Ammon's horn (tissue), 1 donor: Measurements from ENCODE around the gene NFYB.
"Not testable (repeated sequence)": the region's sequence is repeated elsewhere in the genome, so short reads cannot be mapped to it uniquely, and the experiment has no call there.

Experiments
- DNase-seq: peaks from one replicate; pipeline ENCODE4 v3.0.0-alpha.2; 2016; ENCODE audit warnings: low spot score

Gene NFYB

DNA sequence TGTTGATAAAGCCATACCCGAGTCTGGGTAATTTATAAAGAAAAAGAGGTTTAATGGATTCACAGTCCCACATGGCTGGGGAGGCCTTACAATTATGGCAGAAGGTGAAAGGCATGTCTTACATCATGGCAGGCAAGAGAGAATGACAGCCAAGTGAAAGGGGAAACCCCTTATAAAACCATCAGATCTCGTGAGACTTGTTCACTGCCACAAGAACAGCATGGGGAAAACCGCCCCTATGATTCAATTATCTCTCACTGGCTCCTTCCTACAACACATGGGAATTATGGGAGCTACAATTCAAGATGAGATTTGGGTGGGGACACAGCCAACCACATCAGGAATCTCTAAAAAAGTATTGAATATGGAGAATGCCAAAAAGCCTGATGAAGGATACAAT, 25.0 kb upstream of the NFYB start:
- not testable (repeated sequence) for DNase-seq

DNA sequence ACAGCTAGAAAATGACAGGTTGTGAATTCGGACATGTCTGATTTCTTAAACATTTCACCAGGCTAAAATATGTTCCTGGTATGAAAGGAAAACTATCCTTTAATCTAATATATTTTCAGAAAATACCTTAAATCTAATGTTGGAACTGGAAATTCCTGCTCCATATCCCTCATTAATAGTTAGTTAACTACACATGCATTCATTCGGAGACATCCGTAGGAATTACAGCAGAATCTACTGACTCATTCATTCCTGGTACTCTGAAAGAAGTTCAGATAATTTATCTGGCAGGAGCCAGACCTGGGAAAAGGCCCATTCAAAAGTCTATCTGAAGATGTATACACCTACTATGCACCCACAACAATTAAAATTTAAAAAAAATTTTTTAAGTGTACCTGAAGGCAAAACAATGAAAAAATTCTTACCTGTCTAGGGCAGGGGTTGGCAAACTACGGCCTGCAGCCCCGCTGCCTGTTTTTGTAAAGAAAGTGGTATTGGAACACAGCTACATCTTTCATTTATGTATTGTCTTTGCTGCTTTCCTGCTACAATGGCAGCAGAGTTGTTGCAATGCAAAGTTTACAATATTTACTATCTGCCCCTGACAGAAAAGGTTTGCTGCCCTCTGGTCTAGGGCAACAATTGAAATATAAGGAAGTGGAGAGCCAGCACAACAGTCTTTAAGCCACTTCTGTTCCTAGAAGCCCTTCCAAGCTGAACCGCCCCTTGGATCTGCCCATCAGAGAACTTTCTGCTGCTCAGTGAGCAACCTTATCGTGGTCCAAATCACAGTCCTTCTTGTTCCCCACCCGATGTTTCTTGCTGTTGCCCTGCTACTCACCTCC, 17.9 kb upstream of the NFYB start:
- DNase-seq, result no peak

DNA sequence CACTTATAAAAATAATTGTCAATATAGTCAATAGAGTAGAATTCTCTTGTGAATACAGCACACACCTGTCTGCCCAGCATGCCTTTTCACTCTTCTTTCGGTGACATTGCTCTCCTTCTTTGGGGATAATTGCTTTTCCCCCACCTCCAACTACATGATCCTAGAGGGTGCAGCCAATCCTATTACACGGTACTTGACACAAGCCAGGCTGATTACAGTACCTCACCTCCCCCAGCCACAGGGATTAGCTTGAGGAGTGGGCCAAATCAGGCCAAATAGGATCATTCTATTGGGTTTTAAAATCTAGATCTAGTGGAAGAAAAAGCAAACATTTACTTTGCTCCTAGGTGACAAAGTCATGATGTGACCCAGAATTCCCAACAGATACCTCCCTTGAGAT, 16.8 kb upstream of the NFYB start:
- no peak for DNase-seq

DNA sequence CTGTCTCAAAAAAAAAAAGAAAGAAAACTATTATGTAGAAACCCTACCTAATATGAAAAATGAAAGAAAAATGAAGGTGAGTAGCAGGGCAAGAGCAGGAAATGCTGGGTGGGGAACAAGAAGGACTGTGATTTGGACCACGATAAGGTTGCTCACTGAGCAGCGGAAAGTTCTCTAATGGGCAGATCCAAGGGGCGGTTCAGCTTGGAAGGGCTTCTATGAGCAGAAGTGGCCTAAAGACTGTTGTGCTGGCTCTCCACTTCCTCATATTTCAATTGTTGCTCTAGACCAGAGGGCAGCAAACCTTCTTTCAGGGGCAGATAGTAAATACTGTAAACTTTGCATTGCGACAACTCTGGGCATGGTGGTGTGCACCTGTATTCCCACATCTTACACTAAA, 16.3 kb upstream of the NFYB start:
- DNase-seq, result no peak

DNA sequence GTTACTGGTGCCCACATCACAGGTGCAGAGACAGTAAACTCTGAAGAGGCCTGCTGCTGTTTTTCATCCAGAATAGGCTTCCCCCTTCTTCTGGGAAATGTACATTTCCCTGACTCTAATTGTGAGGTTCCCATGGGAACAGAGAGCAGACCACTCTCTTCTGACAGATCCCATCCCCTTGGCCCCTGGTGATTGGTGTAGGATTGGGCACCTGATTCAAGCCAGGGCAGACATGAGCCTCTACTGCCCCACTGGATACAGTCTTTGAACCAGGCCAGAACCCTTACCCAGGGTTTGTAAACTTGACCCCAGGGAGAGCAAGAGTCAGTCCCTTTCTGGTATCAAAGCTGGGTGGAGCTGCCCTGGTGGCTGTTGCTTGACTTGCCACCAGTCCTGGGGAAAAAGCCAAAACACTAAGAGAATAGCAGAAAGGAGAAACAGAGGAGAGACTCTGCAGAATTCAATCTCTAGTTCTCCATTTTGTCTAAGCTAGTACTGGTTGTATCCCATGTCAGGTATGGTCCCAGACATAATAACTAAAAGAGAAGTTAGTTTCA, 14.8 kb upstream of the NFYB start:
- DNase-seq, result no peak

DNA sequence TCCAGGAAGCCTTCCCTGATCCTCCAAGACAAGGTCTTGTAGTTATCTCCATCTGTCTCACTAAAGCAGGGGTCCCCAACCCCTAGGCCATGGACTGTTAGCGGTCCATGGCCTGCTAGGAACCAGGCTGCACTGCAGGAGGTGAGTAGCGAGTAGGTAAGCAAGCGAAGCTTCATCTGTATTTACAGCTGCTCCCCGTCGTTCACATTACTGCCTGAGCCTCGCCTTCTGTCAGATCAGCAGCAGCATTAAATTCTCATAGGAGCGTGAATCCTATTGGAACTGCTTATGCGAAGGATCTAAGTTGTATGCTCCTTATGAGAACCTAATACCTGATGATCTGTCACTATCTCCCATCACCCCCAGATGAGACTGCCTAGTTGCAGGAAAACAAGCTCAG, 12.4 kb upstream of the NFYB start:
- DNase-seq, result no peak

DNA sequence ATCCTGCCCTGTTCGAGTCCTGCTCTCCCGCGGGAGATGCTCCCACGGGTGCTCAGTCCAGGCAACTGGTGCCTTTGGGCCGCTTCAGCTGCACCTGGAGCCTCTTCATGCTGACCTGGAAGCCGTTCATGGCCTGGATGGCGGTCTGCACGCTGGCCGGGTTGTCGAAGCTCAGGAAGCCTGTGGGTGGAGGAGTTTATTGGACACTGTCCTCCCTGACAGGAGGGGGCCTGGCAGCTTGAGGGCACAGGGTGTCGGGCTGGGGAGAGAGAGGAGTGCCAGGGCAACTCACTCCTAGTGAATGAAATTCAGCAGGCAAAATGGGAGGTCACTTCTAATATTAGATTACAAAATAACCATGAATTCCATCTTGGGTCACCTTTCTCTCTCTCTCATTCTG, 9.3 kb upstream of the NFYB start:
- no peak for DNase-seq

DNA sequence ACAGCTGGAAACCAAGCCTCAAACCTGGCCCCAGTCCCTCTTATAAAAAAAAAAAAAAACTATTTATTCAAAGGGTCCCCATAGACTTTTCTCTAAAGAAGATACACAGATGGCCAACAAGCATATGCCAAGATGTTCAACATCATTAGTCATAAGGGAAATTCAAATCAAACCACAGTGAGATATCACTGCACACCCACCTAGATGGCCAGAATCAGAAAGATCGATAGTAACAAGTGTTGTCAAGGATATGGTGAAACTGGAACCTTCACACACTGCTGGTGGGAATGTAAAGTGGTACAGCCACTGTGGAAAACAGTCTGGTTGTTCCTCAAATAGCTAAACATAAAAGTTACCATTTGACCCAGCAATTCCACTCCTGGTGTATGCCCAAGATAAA, 5.9 kb upstream of the NFYB start:
- no peak for DNase-seq

DNA sequence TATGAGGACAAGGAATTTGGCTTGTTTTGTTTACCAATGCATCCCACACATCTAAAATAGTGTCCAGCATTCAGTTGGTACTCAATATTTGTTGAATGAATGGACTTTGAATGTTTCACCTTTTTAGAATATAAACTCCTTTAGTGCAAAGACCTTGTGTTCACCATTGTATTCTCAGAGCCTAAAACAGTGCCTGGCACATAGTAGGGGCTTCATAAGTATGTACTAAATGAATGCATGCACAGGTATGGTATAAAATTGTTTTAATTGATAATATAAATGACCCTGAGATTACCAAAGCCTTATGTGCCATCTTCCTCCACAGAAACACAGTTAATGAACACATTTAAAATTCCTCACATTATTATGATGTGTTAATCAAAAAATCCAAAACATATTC, 5.0 kb upstream of the NFYB start:
- no peak for DNase-seq

DNA sequence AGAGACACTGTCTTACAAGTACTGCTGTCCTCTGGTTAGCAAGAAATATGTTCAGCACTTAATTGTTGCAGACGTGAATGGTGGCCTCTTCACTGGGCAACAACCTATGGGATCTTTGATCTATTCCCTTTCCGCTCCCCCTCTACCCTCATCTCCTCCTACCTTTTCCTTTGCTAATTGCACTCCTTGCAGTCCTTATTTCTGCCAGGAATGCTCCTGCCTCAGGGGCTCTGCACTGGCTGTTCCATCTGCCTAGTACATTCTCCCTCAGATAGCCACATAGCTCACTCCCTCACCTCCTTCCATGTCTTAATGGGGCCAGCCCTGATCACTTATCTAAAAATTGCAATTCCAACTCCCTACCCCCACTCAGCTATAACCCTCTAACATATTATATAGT, 4.5 kb upstream of the NFYB start:
- DNase-seq, result no peak

DNA sequence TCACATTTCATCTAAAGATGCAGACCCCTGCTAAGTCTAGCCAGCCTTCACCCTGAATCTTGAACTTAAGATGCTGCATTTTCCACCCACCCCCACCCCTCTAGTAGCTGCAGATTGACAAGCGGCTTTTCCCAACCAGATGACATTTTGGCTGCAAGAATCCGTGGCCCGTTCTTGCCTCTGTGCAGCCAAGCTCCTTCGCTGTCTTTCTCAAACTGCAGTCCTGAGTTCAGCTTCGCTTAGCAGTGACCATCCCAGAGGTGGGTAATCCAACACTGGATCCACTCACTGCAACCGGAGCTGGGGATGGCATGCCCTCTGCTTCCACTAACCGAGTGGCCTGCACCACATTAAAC, 765 bp upstream of the NFYB start:
- no peak for DNase-seq

DNA sequence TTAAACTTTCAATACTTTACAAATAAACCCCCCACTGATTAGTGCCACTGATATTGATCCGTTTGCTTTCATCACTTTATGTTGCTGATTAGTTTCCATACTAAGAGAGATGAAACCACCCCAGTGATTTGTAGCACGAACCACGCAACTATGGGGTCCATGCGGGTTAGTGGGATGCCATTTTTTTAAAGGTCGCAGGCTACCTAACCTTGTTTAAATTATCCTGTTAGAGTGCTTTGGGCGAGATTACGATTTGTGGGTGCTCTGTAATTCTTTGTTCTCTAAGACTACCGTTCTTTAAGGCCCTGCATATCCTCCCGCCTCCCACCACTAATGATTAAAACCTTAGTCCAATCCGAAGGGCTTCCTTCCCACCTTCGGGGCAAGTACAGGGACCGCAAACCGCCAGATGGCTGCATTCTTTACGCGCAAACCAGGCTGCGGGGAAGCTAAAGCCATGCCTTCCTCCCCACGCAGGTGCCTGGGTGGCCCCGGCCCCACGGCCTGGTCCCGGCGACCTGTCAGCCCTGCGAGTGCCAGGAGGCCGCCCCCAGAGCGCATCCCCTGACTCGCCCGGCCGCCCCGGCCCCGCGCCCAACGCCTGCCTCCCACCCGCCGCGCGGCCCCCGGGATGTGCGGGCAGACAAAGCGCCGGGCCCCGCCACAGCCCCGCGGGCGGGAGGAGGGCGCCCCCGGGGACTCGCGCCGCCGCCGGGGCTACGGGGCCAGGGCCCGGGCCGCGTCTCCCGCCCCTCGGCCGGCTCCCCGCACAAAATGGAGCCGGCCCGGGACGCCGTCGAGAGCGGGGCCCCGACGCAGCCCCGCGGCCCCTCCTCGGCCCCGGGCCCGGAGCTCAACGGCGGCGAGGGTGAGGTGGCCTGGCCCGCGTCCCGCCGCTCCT, 759 bp downstream of the NFYB start:
- DNase-seq, result peak; percentile 26

DNA sequence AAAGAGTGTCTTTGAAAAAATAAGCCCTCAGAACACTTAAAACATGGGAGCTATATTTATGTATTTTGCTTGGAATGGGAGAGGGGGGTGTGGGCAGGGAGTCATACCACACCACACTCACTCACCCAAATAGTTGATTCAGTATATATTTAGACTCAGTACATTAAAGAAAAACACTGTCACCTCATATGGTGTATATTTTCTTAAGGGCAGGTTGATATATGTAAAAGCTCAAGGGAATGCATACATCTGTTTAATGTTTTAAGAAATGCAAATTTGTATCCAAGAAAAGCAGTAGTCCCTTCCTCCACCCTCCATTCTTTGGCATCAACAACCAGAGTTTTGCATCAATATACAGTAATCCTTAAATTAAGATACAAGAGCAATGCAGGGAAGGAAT, 1.4 kb downstream of the NFYB start:
- no peak for DNase-seq

DNA sequence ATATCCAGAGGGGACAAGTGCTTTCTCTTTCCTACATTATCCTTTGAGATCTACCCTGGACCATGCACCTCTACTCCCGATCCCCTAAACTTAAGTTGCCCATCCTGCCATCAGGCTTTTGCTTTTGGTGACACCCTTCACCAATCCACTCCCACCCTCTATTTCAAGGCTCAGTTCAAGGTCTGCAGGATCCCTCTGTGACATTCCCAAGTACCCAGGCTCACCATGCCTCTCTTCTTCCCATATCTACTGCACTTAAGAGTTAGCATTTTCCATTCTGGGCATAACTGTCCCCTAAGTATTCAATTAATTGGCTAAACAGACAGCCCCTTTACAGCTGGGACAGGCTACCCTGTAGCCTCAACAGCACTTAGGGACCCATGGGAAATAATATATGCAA, 3.1 kb downstream of the NFYB start:
- DNase-seq, result no peak

DNA sequence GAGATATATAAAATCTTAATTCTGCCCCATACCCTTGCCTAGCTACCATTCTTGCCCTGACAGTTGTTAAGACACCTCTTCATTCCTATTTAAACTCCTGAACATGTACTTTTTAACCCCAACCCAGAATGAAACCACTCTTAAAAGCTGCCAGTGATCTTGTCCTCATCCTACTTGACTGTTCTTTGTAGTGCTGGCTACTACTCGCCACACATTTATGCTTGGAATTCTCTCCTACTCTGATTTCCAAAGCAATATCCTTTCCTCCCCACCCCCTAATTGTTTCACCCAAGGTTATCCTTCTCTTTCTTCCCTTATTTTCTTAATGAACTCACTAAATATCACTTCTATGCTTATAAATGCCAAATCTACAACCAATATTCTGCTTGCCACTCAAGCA, 4.1 kb downstream of the NFYB start:
- no peak for DNase-seq

DNA sequence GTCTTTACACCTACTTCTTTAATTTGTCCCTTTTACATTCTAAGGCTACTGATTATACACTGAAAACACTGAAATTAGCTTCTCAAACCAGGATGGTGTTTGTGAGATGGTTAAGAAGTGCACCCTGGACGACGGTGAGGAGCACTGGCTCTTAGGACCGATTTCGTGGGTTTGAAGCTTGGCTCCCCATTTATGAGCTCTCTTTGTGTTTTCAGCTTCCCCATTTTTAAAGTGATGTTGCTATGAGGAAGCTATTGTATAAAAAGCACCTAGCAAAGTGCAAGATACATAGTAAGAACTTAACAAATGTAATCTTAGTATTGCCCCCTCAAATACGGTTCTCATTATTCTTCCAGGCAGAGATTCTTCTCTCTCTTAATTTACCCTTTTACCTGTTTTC, 4.7 kb downstream of the NFYB start:
- no peak for DNase-seq

DNA sequence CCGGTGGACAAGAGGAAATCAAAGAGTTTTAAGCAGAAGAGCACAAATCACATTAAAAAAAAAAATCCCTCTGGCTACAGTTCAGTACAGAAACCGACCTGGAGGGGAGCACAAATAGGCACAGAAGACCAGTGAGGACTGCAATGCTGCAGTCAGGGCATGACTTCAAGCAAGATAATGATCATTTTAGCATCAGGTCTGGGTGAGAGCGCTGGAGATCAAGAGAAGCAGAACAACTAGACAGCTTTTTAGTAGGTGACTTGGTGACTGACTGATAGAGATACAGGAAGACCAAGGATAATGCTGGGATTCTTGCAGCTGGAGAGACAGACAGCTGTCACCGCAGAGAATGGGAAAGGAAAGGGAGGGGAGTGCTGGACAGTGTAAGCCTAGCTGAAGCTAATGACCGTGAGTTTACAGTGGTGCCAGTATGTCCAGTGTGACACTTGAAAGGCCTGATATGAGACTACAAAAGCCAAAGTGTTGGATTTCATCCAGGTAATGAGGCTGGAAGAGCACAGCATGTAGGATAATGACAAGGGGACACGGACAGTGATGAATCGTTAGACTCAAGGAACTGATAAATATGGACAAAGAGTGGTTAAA, 5.6 kb downstream of the NFYB start:
- peak; percentile 35 for DNase-seq

DNA sequence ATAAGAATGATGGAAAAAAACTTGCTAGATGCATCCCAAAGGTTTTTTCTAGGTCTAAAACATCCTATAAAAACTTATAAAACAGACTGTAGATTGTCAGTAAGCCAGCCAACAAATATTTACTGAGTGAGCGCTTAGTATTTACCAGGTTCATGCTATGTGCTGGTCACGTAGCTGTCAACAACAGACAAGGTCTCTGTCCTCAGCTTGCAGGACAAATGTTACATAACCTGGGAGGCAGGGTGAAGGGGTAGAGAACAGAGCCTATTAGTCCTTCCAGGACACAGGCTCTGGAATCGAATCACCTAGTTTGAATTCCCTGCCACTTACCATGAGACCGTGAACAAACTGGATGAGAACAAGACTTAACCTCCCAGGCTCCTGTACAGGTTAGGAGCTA, 6.4 kb downstream of the NFYB start:
- DNase-seq, result no peak

DNA sequence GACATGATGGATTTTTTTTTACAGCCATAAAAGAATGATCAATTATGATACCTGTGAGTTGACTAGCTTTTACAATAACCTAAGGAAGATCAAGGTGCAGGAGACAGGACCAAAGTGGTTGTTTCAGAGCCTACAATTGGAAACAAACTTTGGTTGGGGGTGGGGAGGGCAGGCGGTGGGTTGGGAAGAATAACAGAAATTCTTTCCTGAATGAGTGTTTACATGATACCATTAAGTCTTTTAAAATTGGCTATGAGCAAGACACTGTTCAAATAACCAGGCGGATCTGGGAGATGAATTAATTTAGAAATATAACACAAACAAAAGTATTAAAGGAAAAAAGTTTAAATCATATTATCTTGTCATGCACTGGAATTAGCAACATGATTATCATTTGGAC, 7.2 kb downstream of the NFYB start:
- DNase-seq, result no peak

DNA sequence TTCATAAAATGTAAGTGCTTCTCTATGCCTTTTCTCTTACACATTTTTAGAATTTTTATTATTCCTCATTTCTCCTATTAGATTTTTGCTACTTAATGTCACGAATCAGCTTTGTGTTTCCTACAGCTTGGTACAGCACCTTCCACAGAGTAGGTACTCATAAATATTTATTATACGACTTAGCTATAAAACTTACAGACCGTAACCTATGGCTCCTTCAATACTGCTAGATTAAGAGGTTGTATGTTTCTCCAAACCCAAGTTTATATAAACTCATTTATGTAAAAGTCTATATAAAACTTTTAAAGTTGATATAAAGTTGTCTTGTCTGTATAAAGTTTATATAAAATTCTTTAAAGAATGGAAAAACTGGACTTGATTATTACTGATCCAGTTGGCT, 11.5 kb downstream of the NFYB start:
- no peak for DNase-seq

DNA sequence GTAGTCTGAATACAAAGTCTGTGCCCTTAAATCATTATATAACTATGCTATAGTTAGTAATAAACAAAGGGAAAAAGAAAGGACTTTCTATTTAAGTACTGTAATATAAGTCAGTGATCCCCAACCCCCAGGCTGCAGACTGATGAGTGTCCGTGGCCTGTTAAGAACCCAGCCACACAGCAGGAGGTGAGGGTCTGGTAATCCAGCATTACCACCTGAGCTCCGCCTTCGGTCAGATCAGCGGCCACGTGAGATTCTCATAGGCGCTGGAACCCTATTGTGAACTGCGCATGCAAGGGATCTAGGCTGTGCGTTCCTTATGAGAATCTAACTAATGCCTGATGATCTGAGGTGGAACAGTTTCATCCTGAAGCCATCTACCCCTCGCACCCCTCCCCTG, 15.7 kb downstream of the NFYB start:
- DNase-seq, result no peak

DNA sequence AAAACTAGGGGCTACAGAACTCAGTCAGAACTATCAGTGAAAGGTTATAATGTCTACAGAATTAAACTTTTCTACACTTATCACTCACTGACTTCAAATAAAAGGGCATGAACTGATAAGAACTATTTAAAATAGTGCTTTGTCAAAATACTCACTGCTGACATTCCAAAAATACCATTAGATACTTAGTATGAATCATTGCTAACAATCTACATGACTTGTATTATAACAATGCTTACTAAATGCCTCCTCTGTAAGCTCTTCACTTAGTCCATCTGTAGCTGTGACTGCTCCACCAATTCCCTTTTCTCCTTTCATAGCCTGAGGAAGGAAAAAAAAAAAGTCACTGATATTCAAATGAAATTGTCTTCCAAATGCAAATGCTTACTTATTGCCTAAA, 17.0 kb downstream of the NFYB start:
- DNase-seq, result no peak

DNA sequence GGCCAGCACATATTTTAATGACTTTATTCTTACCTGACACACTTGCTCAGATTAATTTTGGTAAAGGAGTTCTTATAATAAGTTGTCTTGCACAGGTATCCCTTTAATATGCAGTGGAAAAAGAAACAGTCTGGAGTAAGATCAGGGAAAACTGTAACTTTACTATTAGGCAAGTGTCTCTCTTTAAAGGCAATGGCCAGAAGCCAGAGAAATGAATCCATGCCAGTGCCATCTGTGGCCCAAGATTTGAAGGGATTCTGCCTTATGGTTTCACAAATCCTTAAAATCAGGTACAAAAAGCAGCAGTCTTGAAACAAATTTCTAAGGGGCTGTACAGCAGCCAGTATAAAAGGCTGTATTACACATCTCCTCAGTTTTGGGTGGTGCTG, 22.4 kb downstream of the NFYB start:
- no peak for DNase-seq
